GM18511 (cell line): ENCODE results near the gene MYO15B.
A peak's percentile ranks its signal among the peaks of the same experiment; 100 is the strongest.
"Not testable (repeated sequence)": the region's sequence is repeated elsewhere in the genome, so short reads cannot be mapped to it uniquely, and the experiment has no call there.

Experiments
- ATAC-seq: cut with Tn5 transposase; IDR thresholded peaks from one replicate; pipeline ENCODE4 v1.9.1; 2021; ENCODE audit warnings: mild to moderate bottlenecking, moderate library complexity; ENCODE audit not compliant: unreplicated experiment

MYO15B gene

DNA sequence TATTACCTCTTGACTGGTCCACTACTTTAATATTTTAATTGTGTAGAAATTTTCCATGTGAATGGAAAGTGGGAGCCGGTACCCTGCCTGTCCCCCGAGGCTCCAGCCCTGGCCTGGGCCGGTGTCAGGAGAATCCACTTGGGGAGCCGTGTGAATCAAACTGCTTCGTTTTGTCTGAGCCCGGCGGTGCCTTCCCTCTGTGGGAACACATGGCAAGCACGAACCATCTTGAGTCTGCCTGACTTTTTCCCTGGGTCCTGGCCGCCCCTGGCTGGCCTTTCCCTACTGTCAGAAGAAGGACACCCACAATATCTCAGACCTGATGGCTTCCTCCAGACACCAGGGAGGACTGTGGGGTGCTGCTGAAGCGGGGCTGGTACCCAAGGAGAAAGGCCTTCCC, 12.4 kb upstream of the MYO15B start:
- ATAC-seq, result no peak

DNA sequence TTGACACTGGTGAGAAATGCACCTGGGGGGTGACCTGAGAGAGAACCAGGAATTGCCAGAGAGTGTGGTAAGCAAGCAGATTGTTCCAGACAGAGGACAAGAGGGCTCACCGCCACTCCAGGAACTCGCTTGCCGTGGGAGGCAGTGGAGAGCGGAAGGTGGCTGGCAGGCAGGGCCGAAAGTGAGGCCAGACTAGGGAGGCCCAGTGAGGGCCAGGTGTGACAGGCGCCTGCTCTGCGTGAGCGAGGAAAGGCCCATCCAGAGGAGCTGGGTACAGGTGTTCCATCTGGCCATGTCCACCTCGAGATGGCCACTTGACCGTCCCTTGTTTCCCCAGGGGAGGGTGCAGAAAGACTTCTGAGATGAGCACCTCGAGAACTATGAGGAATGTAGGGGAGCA, 11.9 kb upstream of the MYO15B start:
- ATAC-seq, result no peak

DNA sequence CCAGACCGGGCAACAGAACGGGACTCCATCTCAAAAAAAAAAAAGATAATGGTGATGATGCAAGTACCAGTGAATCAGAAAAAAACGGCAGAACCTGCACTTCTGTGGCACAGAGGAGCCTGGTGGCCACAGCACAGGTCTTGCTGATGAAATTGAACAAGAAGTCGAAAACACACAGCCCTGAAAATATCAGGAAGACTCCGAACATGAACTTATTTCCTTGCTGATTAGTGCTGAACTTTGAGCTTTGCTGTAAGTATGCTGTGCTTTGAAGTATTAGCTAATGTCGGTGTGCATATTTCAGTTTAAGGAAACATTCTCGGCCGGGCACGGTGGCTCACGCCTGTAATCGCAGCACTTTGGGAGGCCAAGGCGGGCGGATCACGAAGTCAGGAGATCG, 10.9 kb upstream of the MYO15B start:
- no peak for ATAC-seq

DNA sequence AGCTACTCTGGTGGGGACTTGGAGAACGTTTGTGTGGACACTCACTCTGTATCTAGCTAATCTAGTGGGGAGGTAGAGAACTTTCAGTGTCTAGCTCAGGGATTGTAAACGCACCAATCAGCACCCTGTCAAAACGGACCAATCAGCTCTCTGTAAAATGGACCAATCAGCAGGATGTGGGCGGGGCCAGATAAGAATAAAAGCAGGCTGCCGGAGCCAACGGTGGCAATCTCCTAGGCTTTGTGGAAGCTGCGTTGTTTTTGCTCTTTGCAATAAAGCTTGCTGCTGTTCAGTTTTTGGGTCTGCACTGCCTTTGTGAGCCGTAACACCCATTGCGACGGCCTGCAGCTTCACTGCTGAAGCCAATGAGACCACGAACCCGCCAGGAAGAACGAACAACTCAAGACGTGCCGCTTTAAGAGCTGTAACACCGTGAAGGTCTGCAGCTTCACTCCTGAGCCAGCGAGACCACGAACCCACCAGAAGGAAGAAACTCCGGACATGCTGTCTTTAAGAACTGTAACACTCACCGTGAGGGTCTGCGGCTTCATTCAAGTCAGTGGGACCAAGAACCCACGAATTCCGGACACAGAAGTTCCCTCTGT, 6.4 kb upstream of the MYO15B start:
- ATAC-seq, result not testable (repeated sequence)

DNA sequence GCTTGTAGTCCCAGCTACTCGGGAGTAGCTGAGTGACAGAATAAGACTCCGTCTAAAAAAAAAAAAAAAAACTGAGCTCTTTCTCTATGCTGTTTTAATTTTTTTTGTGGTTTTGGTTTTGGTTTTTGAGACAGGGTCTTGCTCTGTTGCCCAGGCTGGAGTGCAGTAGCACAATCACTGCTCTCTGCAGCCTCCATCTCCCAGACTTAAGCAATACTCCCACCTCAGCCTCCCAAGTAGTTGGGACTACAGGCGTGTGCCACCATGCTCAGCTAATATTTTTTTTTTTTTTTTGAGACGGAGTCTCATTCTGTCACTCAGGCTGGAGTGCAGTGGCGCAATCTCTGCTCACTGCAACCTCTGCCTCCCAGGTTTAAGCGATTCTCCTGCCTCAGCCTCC, 4.4 kb upstream of the MYO15B start:
- not testable (repeated sequence) for ATAC-seq

DNA sequence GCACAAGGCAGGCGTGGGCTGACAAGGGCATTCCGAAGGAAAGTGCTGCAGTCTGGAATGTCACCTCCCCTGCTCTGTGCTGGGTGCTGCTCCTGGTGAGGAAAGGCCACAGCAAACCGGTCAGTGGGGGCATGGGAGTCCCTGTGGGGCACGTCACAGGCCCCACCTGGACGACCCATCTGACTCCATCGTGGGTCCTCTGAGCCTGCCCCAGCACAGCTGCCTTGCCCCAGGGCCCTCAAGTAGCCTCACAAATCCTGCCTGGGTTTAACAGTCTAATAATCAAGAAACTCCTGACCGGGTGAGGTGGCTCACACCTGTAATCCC, 2.8 kb upstream of the MYO15B start:
- ATAC-seq, result no peak

DNA sequence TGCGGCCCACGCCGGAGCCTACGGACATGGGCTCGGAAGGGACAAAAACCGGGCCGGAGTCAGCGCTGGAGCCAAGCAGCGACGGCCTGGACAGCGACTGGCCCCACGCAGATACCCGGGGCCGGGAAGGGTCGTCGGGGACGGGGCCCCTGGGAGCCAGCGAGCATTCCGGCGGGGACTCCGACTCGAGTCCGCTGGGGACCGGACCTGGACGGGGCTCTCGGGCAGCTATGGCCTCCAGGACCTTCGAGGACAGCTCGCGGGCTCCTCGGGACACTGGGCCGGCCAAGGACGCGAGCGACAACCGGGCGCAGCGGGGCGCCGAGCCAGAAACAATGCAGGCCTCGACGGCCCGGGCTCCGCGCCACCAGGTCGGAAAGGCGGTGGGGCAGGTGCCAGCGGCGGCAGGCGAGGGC, 1.0 kb downstream of the MYO15B start:
- peak; percentile 29 for ATAC-seq

DNA sequence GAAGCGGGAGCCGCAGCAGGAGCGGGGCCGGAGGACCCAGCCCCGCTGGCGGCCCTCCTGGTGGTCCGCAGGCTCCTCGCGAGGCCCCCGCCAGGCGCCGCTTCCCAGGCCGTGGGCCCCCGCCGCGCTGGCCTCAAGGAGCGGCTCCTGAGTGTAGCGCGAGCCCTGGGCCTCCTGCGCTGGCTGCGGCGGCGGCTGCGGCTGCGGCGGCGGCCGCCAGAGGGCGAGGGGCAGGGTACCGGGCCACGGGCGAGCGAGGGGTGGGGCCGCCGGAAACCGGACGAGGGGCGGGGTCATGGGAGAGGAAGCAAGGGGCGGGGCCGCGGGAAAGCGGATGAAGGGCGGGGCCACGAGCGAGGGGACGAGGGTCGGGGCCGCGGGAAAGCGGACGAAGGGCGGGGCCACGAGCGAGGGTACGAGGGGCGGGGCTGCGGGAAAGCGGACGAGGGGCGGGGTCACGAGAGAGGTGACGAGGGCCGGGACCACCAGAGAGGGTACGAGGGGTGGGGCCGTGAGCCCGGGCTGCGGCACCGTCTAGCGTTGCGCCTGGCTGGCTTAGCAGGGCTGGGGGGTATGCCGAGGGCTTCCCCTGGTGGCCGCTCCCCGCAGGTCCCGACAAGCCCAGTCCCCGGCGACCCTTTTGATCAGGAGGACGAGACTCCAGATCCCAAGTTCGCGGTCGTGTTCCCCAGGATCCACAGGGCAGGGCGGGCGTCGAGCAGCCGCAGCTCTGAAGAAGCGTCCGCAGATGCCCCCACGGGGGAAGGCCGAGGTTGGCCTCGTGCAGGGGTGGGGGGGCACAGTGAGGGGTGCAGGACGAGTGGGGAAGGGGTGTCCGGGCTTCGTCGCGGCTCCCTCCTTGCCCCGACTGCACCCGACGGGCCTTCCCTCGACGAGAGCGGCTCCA, 1.7 kb downstream of the MYO15B start:
- ATAC-seq, result peak; percentile 71

DNA sequence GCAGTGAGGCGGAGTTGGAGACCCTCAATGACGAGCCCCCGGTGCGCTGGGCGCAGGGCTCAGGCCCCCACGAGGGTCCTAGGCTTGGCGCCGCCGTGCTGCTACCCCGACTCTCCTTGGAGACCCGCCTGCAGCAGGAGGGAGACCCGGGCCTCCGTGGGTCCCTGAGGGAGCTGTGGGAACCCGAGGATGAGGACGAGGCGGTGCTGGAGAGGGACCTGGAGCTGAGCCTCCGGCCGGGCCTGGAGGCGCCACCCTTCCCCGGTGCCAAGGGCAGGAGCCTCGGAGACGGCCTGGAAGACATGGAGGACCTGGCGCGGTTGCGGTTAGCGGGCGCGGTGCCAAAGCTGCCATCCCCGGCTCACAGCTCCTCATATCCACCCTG, 2.3 kb downstream of the MYO15B start:
- no peak for ATAC-seq

DNA sequence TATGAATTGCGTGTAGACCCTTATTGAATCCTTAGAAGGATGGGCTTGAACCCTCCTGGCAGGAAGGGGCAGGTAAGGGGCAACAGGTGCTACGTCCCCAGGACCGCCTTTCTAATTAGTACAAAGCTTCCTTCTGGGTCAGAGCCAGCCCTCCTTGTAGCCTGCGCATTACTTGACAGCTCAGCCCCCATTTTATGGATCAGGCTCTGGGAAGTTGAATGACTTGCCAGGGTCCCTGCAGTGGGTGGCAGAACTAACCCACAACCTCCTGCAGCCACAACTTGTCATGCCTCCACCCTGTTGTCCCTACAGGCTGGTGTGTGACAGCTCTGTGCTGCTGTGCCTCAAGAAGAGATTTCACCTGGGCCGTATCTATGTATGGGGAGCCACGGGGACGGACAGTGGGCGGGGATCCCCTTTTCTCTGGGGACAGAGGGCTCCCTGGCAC, 2.7 kb downstream of the MYO15B start:
- no peak for ATAC-seq

DNA sequence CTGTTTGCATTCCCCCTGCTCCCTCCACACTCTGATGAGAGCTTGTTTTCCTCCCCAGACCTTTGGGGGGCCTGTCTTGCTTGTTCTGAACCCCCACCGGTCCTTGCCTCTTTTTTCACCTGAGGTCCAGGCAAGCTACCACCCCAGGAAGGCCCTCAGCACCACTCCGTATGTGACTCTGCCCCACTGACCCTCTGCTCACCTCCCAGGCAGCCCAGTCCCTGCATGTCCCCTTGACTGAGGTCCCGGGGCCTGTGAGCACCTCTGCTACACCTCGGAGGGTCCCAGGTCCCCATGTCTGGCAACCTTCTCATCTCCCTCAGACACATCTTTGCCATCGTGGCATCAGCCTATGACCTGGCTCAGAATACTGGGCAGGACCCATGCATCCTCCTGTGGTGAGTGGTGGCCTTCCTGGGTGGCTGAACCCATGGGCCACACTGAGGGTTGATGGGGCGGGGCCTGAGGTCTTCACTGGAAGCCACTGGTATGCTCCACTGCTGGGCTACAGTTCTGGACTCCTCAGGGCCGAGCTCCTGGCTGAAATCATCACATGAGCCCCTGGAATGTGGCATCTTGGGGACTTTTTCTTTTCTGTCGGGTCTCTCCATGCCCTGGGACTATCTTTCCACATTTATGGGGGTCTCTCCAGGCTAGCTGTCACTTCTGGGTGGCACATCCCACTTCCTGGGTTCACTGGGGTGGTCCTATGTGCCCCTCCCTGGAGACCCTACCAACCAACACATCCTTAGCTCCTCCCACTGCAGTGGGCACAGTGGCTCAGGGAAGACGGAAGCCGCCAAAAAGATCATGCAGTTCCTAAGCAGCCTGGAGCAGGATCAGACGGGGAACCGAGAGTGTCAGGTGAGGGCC, 3.5 kb downstream of the MYO15B start:
- ATAC-seq, result no peak

DNA sequence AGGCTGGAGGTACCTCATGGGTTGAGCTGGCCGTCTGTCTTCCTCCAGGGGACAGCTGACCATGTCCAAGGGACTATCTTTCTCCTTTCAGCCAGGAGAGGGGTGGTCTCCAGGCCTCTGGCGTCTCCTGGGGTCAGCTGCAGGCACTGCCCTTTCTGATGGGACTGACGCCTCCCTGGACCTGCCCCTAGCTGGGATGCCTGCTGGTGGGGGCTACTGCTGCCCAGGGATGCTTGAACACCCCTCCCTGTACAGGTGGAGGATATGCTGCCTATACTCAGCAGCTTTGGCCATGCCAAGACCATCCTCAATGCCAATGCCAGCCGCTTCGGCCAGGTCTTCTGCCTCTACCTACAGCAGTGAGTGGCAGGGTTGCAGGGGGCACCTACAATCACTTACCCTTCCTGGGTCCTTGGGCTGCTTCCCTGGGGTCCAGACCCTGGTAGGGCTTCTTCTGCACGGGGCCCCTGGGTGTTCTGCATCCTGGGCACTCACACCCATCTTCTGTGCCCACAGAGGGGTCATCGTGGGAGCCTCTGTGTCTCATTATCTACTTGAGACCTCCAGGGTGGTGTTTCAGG, 4.2 kb downstream of the MYO15B start:
- ATAC-seq, result no peak

DNA sequence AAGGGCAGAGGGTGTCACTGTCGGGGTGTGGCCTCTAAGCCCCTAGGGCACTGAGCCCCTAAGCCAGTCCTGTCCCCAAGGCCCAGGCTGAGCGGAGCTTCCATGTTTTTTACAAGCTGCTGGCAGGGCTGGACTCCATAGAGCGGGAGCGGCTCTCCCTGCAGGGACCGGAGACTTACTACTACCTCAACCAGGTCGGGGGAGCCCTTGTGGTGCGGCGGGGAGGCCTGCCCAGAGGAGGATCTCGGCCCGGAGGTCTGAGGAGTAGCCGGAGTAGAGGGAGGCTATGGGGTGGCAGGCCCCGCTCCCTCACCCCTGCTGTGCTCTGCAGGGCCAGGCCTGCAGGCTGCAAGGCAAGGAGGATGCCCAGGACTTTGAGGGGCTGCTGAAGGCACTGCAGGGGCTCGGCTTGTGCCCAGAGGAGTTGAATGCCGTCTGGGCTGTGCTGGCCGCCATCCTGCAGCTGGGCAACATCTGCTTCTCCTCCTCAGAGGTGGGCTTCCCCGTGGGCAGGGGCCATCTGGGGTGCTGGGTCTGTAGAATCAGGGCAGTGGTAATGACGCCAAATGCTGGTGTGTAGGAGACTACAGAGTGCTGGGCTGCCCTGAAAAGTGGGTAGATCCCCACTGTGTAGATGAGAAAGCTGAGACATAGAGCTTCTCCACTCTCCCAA, 4.9 kb downstream of the MYO15B start:
- ATAC-seq, result no peak

DNA sequence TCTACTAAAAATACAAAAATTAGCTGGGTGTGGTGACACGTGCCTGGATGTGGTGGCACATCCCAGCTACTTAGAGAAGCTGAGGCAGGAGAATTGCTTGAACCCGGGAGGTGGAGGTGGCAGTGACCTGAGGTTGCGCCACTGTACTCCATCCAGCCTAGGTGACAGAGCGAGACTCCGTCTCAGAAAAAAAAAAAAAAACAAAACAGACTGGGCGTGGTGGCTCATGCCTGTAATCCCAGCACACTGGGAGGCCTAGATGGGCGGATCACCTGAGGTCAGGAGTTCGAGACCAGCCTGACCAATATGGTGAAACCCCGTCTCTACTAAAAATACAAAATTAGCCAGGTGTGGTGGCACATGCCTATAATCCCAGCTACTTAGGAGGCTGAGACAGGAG, 5.8 kb downstream of the MYO15B start:
- ATAC-seq, result not testable (repeated sequence)

DNA sequence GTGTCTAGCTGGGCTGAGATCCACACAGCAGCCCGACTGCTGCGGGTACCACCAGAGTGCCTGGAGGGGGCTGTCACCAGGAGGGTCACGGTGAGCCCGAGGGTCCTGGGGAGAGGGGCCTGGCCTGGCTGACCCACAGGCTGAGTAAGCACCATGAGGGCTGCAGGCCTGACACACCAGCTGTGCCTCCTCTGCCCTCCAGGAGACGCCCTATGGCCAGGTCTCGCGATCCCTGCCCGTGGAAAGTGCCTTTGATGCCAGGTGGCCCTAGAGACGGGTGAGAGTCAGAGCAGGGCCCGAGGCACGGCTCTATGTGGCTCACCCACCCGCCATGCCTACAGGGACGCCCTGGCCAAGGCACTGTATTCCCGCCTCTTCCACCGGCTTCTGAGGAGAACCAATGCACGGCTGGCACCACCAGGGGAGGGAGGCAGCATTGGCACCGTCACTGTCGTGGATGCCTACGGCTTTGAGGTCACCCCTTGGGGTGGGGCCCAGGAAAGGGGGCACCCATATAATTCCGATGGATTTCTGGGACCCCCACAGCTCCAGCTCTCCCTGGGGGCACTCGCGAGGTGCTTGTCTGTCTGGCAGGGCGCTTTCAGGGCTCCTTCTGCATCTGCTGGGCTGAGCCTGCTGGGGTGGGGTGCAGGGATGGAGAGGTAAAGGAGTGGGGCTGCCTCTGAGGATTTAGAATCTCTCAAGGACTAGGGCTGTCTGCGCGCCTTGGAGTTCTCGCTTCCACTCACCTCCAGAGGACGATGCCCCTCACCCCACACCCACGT, 7.1 kb downstream of the MYO15B start:
- ATAC-seq, result no peak

DNA sequence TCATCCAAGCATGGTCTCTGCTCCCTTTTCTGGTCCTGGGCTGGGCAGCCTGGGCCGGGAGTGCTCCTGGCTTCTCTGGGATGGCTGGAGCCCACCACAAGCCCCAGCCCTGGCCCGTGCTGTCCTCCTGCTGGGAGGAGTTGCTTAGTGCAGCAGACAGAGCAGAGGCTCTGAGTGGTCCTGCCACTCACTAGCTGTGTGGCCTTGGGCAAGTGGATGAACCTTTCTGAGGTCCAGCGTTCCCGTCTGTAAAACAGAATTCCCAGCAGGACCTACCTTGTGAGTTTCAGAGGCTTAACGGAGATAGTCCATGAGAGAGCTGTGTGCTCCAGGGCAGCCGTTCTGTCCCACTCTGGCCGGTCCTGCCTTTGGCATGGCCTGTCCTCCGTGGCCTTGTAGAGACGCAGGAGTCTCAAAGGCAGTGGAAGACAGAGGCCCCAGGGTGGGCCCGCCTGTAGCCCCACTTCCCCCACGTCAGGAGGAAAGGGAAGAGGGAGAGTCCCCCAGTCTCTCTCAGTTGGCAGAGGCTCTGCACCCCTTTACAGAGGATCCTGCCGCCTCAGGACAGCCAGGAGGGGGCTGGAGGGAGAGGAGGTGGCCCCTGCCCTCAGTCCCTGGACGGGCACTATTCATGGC, 7.8 kb downstream of the MYO15B start:
- ATAC-seq, result no peak

DNA sequence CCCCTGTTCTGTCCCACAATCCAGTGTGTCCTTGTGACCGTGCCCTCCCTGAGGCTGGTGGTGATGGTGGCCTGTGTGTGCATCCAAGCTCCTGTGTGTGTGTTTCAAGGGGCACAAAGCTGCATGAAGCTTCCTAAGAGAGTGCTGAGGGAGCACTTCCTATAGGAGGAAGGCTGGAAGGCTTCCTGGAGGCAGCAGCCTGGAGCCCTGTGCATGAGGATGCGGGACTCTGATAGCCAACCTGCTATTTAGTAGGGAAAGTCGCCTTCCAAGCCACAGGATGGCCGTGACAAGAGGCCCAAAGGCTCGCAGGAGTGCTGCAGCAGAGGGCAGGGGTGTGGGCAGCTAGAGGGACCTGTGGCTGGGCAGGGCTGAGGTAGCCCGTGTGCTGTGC, 8.3 kb downstream of the MYO15B start:
- ATAC-seq, result no peak

DNA sequence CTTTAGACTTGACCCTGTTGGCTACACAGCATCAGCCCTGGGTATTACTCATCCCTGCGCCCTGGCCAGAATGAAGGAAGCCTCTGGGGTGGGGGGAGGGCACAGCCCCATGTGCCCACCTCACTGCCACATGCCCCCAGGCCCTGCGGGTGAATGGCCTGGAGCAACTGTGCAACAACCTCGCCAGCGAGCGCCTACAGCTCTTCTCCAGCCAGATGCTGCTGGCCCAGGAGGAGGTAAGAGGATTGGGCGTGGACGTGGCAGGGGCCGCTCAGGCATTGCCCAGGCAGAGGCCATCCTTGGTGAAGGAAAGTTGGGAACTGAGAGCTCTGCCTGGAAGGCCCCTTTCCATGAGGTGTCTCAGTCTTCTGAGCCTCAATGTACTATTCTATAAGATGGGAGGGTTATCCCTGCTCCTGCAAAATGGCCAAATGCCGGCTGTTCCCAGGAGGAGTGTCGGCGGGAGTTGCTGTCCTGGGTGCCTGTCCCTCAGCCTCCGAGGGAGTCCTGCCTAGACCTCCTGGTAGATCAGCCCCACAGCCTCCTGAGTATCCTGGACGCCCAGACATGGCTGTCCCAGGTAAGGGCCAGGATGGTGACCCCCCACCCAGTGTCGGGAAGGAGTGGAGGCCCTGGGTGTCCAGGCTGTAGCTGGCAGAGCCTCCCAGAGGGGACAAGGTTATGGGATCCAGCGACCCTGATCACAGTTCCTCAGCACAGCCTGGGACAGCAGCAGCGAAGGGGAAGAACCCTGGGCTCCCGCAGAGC, 8.9 kb downstream of the MYO15B start:
- ATAC-seq, result no peak
